H1 (cell line): ENCODE measurements around the gene ZNF654. TPM values are rescaled to one million over a fixed set of nuclear protein-coding genes. Genes with fewer than 3 reads are reported as not detected.

Experiments
- CTCF ChIA-PET: fragments of 300-600 bp; sonication (Branson Sonifier 250); formaldehyde crosslinking; loops from one replicate; lab custom pipeline; 2021; ENCODE audit not compliant: partially characterized antibody; lab: Charles Lee
- POLR2A ChIA-PET: fragments of 300-600 bp; sonication (Branson Sonifier 250); formaldehyde crosslinking; loops from one replicate; lab custom pipeline; 2021; ENCODE audit warnings: inconsistent platforms; ENCODE audit not compliant: partially characterized antibody; lab: Charles Lee
- DNase-seq, 2 experiments: peaks; one replicate each; pipeline versions ENCODE4 v3.0.0 to v3.0.0-alpha.2; 2010 to 2022; ENCODE audit warnings: low spot score in 2 of 2, low read depth in 1 of 2, mixed read lengths in 1 of 2
- FAIRE-seq: peaks from 2 replicates; lab custom pipeline; 2011; peaks lifted over from hg19 to GRCh38; lab: Jason Lieb, UNC
- H2AFZ ChIP-seq: 2 replicates; pipeline ENCODE4 v1.8.1; 2012; ENCODE audit warnings: low read length, inconsistent platforms
- H2AK5ac ChIP-seq: 2 replicates; pipeline ENCODE4 v1.6.1; 2013; ENCODE audit warnings: low read depth, low read length
- H2BK120ac ChIP-seq: replicated peaks from 2 replicates; pipeline ENCODE3; 2013; ENCODE audit warnings: low read depth, low read length, inconsistent platforms
- H2BK12ac ChIP-seq: 2 replicates; pipeline ENCODE4 v1.6.1; 2013; ENCODE audit warnings: low read depth, low read length
- H2BK15ac ChIP-seq: 2 replicates; pipeline ENCODE4 v1.6.1; 2013; ENCODE audit warnings: low read length
- H2BK20ac ChIP-seq: 2 replicates; pipeline ENCODE4 v1.6.1; 2013; ENCODE audit warnings: low read length
- H2BK5ac ChIP-seq: 2 replicates; pipeline ENCODE4 v1.6.1; 2013; ENCODE audit warnings: low read depth, low read length
- H3K14ac ChIP-seq: 2 replicates; pipeline ENCODE4 v1.6.1; 2013; ENCODE audit warnings: inconsistent platforms; ENCODE audit not compliant: insufficient read length
- H3K18ac ChIP-seq: 2 replicates; pipeline ENCODE4 v1.6.1; 2013; ENCODE audit warnings: low read length; ENCODE audit errors: extremely low read depth
- H3K23ac ChIP-seq: 2 replicates; pipeline ENCODE4 v1.6.1; 2013; ENCODE audit warnings: inconsistent platforms; ENCODE audit not compliant: insufficient read length
- H3K23me2 ChIP-seq: 2 replicates; pipeline ENCODE4 v1.6.1; 2013; ENCODE audit warnings: low read depth, low read length
- H3K27ac ChIP-seq: 2 replicates; pipeline ENCODE4 v1.6.1; 2011; ENCODE audit warnings: low read depth, low read length, inconsistent platforms
- H3K27me3 ChIP-seq, 4 experiments: replicated peaks in 1 of 4; 1 replicate in 1 of 4; 2 replicates in 3 of 4; pipeline versions ENCODE4 v1.6.1 to v1.8.1; 2011 to 2013; ENCODE audit warnings: low read length in 3 of 4, mild to moderate bottlenecking in 3 of 4, inconsistent platforms in 2 of 4, mixed read lengths in 2 of 4, moderate library complexity in 1 of 4; ENCODE audit not compliant: control insufficient read depth in 3 of 4, insufficient read depth in 3 of 4; ENCODE audit errors: extremely low read depth in 1 of 4
- H3K36me3 ChIP-seq, 4 experiments: 2 replicates each; pipeline versions ENCODE4 v1.6.1 to v1.8.1; 2011 to 2013; ENCODE audit warnings: mild to moderate bottlenecking in 4 of 4, low read length in 3 of 4, moderate library complexity in 2 of 4, control low read depth in 1 of 4, inconsistent platforms in 1 of 4; ENCODE audit not compliant: insufficient read depth in 4 of 4, control insufficient read depth in 2 of 4
- H3K4ac ChIP-seq: replicated peaks from 2 replicates; pipeline ENCODE3; 2013; ENCODE audit warnings: low read length, low read depth, mixed read lengths, inconsistent platforms; ENCODE audit not compliant: insufficient read length
- H3K4me1 ChIP-seq, 4 experiments: replicated peaks in 1 of 4; 1 replicate in 1 of 4; 2 replicates in 3 of 4; pipeline versions ENCODE4 v1.6.1 to v1.8.1; 2011 to 2013; ENCODE audit warnings: low read length in 3 of 4, inconsistent platforms in 2 of 4, mixed read lengths in 1 of 4; ENCODE audit not compliant: insufficient read depth in 4 of 4, control insufficient read depth in 3 of 4
- H3K4me2 ChIP-seq, 2 experiments: 2 replicates each; pipeline versions ENCODE4 v1.6.1 to v1.8.1; 2011 to 2013; ENCODE audit warnings: low read depth in 2 of 2, low read length in 2 of 2, control low read depth in 1 of 2, inconsistent platforms in 1 of 2, mild to moderate bottlenecking in 1 of 2; ENCODE audit not compliant: insufficient read depth in 1 of 2
- H3K4me3 ChIP-seq, 4 experiments: fragments of 200-600, 300-600 bp in 1 of 4; sonication (generic), shearing (Covaris generic), sonication (Bioruptor Twin) in 1 of 4; 2 replicates each; pipeline versions ENCODE4 v1.5.1 to v1.8.1; 2011 to 2016; ENCODE audit warnings: low read length in 4 of 4, low read depth in 3 of 4, control low read depth in 2 of 4, inconsistent platforms in 2 of 4, mild to moderate bottlenecking in 2 of 4, mixed read lengths in 1 of 4, moderate library complexity in 1 of 4; ENCODE audit not compliant: insufficient read depth in 2 of 4; ENCODE audit errors: extremely low read depth in 1 of 4
- H3K56ac ChIP-seq: replicated peaks from 2 replicates; pipeline ENCODE3; 2013; ENCODE audit warnings: low read depth, mild to moderate bottlenecking, mixed read lengths, low read length, inconsistent platforms; ENCODE audit not compliant: insufficient read length
- H3K79me1 ChIP-seq: 2 replicates; pipeline ENCODE4 v1.6.1; 2013; ENCODE audit warnings: low read depth, low read length, control low read depth
- H3K79me2 ChIP-seq, 2 experiments: 2 replicates each; pipeline versions ENCODE4 v1.6.1 to v1.8.1; 2012 to 2013; ENCODE audit warnings: low read length in 2 of 2, mild to moderate bottlenecking in 2 of 2, inconsistent platforms in 1 of 2; ENCODE audit not compliant: insufficient read depth in 2 of 2, control insufficient read depth in 1 of 2
- H3K9ac ChIP-seq, 4 experiments: replicated peaks in 1 of 4; 1 replicate in 1 of 4; 2 replicates in 3 of 4; pipeline versions ENCODE4 v1.6.1 to v1.8.1; 2011 to 2013; ENCODE audit warnings: low read depth in 3 of 4, low read length in 3 of 4, control low read depth in 2 of 4, mild to moderate bottlenecking in 2 of 4, moderate library complexity in 2 of 4, inconsistent platforms in 1 of 4; ENCODE audit errors: extremely low read depth in 1 of 4
- H3K9me3 ChIP-seq, 2 experiments: 2 replicates each; pipeline versions ENCODE4 v1.6.1 to v1.8.1; 2012 to 2013; ENCODE audit warnings: mild to moderate bottlenecking in 2 of 2, moderate library complexity in 2 of 2, control low read depth in 1 of 2, inconsistent platforms in 1 of 2, low read depth in 1 of 2, low read length in 1 of 2, mixed read lengths in 1 of 2; ENCODE audit not compliant: insufficient read depth in 2 of 2
- H4K20me1 ChIP-seq, 2 experiments: replicated peaks in 1 of 2; 2 replicates each; pipeline versions ENCODE3 to v1.8.1; 2011 to 2013; ENCODE audit warnings: inconsistent platforms in 2 of 2, low read length in 2 of 2, mild to moderate bottlenecking in 1 of 2; ENCODE audit not compliant: insufficient read depth in 2 of 2, control insufficient read depth in 1 of 2
- H4K5ac ChIP-seq: 2 replicates; pipeline ENCODE4 v1.6.1; 2013; ENCODE audit warnings: low read length, low read depth, mixed read lengths, inconsistent platforms; ENCODE audit not compliant: insufficient read length
- H4K8ac ChIP-seq: 2 replicates; pipeline ENCODE4 v1.8.0; 2013; ENCODE audit warnings: mild to moderate bottlenecking, moderate library complexity, low read length, inconsistent platforms; ENCODE audit not compliant: insufficient read depth; ENCODE audit errors: extremely low read depth
- H4K91ac ChIP-seq: replicated peaks from 2 replicates; pipeline ENCODE3; 2013; ENCODE audit warnings: low read length, mixed read lengths, inconsistent platforms; ENCODE audit not compliant: insufficient read length
- BRCA1 ChIP-seq: IDR thresholded peaks from 2 replicates; pipeline ENCODE4 v1.6.1; 2012; ENCODE audit warnings: low read depth, low read length, improper control_type of control experiment
- SP2 ChIP-seq: IDR thresholded peaks from 2 replicates; pipeline ENCODE4 v1.6.1; 2012; ENCODE audit warnings: mild to moderate bottlenecking, low read length, inconsistent platforms
- WGBS, 2 experiments: shearing (Covaris generic) in 1 of 2; methylation state at CpG; one replicate each; pipeline versions ENCODE4 v1.1.6 to v1.1.7; 2013 to 2015; ENCODE audit warnings: low lambda C conversion rate in 2 of 2, mixed read lengths in 2 of 2, inconsistent platforms in 1 of 2, low coverage in 1 of 2, missing lambda C conversion rate in 1 of 2; ENCODE audit not compliant: insufficient replicate concordance in 2 of 2, insufficient coverage in 1 of 2, insufficient read length in 1 of 2; ENCODE audit errors: extremely low coverage in 1 of 2, missing lambda C conversion rate in 1 of 2; 5-methylcytosine and 5-hydroxymethylcytosine counted together
- polyA plus RNA-seq, 7 experiments: library from polyadenylated mRNA; depleted of rRNA in 3 of 7; stranded (reverse) in 5 of 7; unstranded in 2 of 7; fragments of >200 nt in 5 of 7; fragments of 200-250 nt in 2 of 7; gene quantifications; 1 replicate in 5 of 7; 2 replicates in 1 of 7; 4 replicates in 1 of 7; pipeline versions ENCODE4 v1.2.1 to v1.2.3, GENCODE V29; 2011 to 2013; ENCODE audit warnings: missing spikeins in 2 of 7, mixed read lengths in 2 of 7
- total RNA-seq: library from RNA; stranded (reverse); fragmentation: NEBNext Ultra II Directional; extraction: Animal tissue kit (Norgen Biotek cat#: 25700); gene quantifications from 2 replicates; pipeline ENCODE4 v1.2.1, GENCODE V29; 2021

The ZNF654 gene
- total and polyA plus RNA-seq, 2 of the 8 experiments (the other 6 are each of a cell fraction or from before 2014, with no cell fraction given): 0.47 to 5.3 TPM

DNA sequence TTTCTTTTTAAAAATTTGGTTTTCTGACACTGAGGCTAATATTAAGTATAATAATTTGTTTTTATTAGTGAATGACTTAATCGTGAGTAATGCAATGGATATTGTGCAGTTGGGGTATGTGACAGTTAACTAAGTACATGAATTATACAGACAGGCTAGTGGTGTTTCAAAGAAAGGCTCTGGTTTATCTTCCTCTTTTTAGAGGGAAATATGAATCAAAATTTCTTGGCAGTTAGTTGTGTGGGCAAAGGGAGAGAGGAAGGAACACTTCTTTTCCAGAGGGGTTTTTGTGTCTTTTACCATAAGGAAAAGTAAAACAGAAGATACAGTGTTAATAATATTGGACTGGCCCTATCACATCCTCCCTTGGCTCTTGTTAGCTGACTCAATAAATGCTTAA lies 2.7 kb downstream of the ZNF654 start:
- no peaks in the 10 kb centered on the region for H3K27me3 ChIP-seq
- no peak overlapping the region for H2BK12ac ChIP-seq
- peaks cover 2 to 9% of the 10 kb centered on the region in 2 experiments for H4K20me1 ChIP-seq
- no peak overlapping the region for H3K14ac ChIP-seq
- H3K18ac ChIP-seq: no peak overlapping the region
- 88% methylated on average over 1 of the region's 1 CpG; no CpG with 5 or more reads in 1 of the 2 experiments for WGBS, 2 experiments
- no peak overlapping the region for H3K27ac ChIP-seq
- H2AFZ ChIP-seq: no peak overlapping the region
- ChIA-PET POLR2A (no interaction called here), CTCF (no interaction called here)
- no peak overlapping the region for H4K5ac ChIP-seq
- no peak overlapping the region for H4K91ac ChIP-seq
- no peak overlapping the region for H3K4me2 ChIP-seq
- peaks cover 4% of the 10 kb centered on the region; the same call in 1 of the 2 replicates for H3K23me2 ChIP-seq
- no peak overlapping the region for H3K9ac ChIP-seq
- H3K4me3 ChIP-seq: no peak overlapping the region
- TF ChIP-seq SP2: no peak
- TF ChIP-seq BRCA1: no peak
- no peak overlapping the region for H4K8ac ChIP-seq
- no peaks in the 10 kb centered on the region for H3K9me3 ChIP-seq
- no peak overlapping the region for H3K4ac ChIP-seq
- H2BK5ac ChIP-seq: no peak overlapping the region
- peaks cover 0 to 3% (median 0%) of the 10 kb centered on the region in 4 experiments; a peak in 1 of 7 replicates for H3K4me1 ChIP-seq
- peaks cover 0 to 8% (median 0%) of the 10 kb centered on the region in 4 experiments; a peak in 1 of 8 replicates for H3K36me3 ChIP-seq
- peaks cover 5% of the 10 kb centered on the region; the same call in 1 of the 2 replicates for H3K79me1 ChIP-seq
- H3K56ac ChIP-seq: no peak overlapping the region
- H2AK5ac ChIP-seq: no peak overlapping the region
- no peak overlapping the region for H2BK120ac ChIP-seq
- no peak overlapping the region for H3K23ac ChIP-seq
- peaks cover 0 to 80% of the 10 kb centered on the region in 2 experiments; a peak in 3 of 4 replicates for H3K79me2 ChIP-seq
- FAIRE-seq: no peak
- H2BK15ac ChIP-seq: no peak overlapping the region
- no peak overlapping the region for H2BK20ac ChIP-seq
- no peak for DNase-seq
